ENCODE data around the gene TTC9B.

TTC9B gene

DNA sequence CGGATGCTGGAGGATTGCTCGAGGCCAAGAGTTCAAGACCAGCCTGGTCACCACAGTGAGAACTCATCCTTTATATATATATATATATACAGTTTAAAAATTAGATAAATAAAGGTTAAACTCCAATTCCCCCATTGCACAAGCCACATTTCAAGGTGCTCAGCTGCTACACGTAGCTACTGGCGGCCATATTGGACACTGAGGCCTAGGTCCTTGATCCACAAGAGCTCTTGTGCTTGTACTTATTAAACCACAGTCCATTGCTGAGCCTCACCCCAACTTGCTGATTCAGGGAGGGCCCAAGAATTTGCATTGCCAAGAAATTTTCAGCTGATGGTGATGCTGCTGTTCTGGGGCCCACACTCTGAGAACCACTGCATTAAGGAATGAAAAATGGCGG lies 9.6 kb downstream of the TTC9B start:
- TF ChIP-seq, protein P1, sequence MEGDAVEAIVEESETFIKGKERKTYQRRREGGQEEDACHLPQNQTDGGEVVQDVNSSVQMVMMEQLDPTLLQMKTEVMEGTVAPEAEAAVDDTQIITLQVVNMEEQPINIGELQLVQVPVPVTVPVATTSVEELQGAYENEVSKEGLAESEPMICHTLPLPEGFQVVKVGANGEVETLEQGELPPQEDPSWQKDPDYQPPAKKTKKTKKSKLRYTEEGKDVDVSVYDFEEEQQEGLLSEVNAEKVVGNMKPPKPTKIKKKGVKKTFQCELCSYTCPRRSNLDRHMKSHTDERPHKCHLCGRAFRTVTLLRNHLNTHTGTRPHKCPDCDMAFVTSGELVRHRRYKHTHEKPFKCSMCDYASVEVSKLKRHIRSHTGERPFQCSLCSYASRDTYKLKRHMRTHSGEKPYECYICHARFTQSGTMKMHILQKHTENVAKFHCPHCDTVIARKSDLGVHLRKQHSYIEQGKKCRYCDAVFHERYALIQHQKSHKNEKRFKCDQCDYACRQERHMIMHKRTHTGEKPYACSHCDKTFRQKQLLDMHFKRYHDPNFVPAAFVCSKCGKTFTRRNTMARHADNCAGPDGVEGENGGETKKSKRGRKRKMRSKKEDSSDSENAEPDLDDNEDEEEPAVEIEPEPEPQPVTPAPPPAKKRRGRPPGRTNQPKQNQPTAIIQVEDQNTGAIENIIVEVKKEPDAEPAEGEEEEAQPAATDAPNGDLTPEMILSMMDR (IDR thresholded peaks at IDR 0.05; ENCODE audit: low read depth, low read length, missing control alignments), result no peak
- no peak for DNase-seq (ENCODE audit: extremely low read depth, low read depth)
- H3K4me3 ChIP-seq (replicated peaks; ENCODE audit: low read depth, low read length), result no peak overlapping the region

DNA sequence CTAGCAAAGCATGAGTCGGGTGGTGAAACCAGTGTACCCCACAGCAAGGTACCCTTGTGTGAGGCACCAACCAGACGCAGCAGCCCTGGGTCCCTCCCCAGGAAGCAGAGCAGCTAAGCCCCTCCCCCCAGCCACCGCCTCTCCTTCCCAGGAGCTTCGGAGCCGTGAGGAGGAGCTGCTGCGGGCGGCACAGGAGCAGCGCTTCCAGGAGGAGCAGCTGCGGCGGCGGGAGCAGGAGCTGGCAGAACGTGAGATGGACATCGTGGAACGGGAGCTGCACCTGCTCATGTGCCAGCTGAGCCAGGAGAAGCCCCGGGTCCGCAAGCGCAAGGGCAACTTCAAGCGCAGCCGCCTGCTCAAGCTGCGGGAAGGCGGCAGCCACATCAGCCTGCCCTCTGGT lies 12.4 kb downstream of the TTC9B start:
- no peak overlapping the region for H3K4me3 ChIP-seq (replicated peaks; ENCODE audit: low read depth, low read length)
- TF ChIP-seq, protein P1 (IDR thresholded peaks at IDR 0.05; ENCODE audit: low read depth, low read length, missing control alignments), result no peak
- DNase-seq (ENCODE audit: extremely low read depth, low read depth), result no peak

DNA sequence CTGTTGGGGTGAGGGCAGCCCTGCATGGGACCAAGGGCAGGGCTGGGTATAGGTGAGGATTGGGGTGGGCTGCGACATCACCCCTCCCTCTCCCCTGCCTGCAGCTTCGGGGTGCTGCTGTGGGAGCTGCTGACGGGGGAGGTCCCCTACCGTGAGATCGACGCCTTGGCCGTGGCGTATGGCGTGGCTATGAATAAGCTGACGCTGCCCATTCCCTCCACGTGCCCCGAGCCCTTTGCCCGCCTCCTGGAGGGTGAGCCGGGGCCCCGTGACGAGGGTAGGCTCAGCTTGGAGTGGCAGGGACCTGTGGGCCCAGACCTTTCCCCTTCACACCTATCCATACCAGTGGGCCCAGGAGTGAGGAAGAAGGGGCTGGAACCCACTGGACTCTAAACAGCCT lies 13.8 kb downstream of the TTC9B start:
- DNase-seq (ENCODE audit: extremely low read depth, low read depth), result no peak
- H3K4me3 ChIP-seq (replicated peaks; ENCODE audit: low read depth, low read length), result no peak overlapping the region
- TF ChIP-seq, protein P1 (IDR thresholded peaks at IDR 0.05; ENCODE audit: low read depth, low read length, missing control alignments), result no peak

DNA sequence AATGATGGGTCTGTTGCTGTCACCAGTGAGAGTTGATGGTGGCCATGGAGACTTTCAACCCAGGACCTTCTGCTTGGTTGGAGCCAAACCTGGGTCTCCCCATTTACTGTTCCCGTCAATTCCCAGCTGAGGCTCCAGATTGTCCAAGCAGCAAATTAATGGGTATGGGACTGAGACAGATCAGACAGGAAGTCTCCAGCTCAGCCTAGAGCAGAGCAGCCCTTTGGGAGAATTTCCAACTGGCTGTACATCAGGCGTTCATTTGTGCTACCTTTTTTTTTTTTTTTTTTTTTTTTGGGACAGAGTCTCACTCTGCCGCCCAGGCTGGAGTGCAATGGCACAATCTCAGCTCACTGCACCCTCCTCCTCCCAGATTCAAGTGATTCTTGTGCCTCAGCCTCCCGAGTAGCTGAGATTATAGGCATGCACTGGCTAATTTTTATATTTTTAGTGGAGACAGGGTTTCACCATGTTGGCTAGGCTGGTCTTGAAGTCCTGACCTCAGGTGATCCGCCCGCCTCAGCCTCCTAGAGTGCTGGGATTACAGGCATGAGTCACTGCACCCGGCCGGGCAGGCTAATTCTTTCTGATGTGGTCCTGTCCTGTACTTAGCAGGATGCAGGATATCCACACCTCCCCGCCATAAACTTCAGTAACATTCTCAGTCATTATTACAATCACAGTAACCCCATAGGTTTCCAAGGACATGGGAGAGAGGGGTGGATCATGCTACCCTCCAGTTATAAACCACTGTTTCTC lies 17.7 kb downstream of the TTC9B start:
- DNase-seq (ENCODE audit: extremely low read depth, low read depth), result no peak
- TF ChIP-seq, protein P1 (IDR thresholded peaks at IDR 0.05; ENCODE audit: low read depth, low read length, missing control alignments), result no peak
- no peak overlapping the region for H3K4me3 ChIP-seq (replicated peaks; ENCODE audit: low read depth, low read length)

DNA sequence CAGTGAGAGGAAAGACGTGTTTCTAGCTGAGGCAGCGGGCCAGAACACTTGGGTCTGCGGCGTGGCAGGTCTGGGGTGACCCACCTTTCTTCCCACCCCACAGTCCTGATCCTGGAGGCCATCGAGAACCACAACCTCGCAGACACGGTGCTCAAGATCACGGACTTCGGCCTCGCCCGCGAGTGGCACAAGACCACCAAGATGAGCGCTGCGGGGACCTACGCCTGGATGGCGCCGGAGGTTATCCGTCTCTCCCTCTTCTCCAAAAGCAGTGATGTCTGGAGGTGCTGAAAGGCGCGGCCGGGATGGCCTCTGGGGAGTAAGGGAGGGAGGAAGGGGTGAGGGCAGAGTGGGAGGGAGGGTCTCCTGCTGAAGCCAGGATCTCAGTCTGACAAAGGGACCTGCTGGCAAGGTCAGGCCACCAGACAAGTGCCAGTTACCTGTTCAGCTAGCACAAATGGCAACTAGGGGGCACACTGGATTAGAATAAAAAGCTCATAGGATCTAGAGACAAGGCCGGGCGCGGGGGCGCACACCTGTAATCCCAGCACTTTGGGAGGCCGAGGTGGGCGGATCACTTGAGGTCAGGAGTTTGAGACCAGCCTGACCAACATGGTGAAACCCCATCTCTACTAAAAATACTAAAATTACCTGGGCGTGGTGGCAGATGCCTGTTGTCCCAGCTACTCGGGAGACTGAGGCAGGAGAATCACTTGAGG lies 19.8 kb downstream of the TTC9B start:
- H3K4me3 ChIP-seq (replicated peaks; ENCODE audit: low read depth, low read length), result no peak overlapping the region
- DNase-seq (ENCODE audit: extremely low read depth, low read depth), result no peak
- TF ChIP-seq, protein P1 (IDR thresholded peaks at IDR 0.05; ENCODE audit: low read depth, low read length, missing control alignments), result no peak

DNA sequence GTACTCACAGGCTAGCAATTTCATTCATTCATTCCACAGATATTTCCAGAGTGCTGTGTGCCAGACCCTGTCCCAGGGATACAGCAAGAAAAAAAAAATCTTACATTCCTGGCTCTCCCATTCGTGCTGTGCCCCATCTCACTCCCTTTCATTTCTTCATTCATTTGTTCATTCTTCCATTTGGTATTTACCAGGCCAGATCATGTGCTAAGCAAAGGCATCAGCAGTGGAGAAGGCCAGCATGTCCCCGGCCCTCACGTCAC lies 24.7 kb downstream of the TTC9B start:
- H3K4me3 ChIP-seq (replicated peaks; ENCODE audit: low read depth, low read length), result no peak overlapping the region
- TF ChIP-seq, protein P1 (IDR thresholded peaks at IDR 0.05; ENCODE audit: low read depth, low read length, missing control alignments), result no peak
- no peak for DNase-seq (ENCODE audit: extremely low read depth, low read depth)

Data from HFF-Myc (cell line).